ENCODE results near the gene P4HA2.

DNA sequence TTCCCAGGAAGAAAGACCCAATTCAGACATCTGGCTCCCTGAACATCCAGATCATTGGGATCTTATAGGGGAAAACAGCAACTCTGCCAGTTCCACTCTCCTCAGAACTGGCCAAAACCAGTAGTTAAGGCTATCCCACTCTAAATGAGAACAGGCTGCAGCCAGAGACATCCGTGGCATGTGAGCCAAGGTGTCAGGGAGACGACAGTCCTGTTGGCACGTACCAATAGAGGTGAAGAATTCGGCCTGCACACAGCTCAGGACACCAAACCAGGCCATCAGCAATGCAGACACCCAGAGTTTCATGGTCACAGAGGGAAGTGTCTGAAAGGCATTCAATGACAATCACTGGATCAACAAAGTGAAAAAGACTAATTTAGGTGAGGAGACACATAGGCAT is 9.3 kb downstream of the P4HA2 start:
- TF ChIP-seq CTCF (IDR thresholded peaks at IDR 0.05) (no peak), POLR2A (IDR thresholded peaks at IDR 0.05) (no peak)
